ENCODE data around the gene DAP. TPM values are rescaled to one million over a fixed set of nuclear protein-coding genes. Genes with fewer than 3 reads are reported as not detected.

The DAP gene
- total RNA-seq, 2 experiments from 2014 or later, result 42.5 to 45.3 TPM

- Mint-ChIP-seq H3K9me3 (peaks cover 2% of the 10 kb centered on the region), H3K27me3 (peaks cover 1% of the 10 kb centered on the region), H3K4me1 (ENCODE audit: low read depth) (no peaks in the 10 kb centered on the region), H3K27ac (no peak overlapping the region), H3K4me3 (no peak overlapping the region), H3K36me3 (ENCODE audit: low read depth) (peaks cover 6% of the 10 kb centered on the region)
- DNase-seq (no peak), ATAC-seq (no peak)
- CTCF ChIA-PET, result no interaction called here
- no peak for TF ChIP-seq CTCF (IDR thresholded peaks at IDR 0.05)
- POLR2A ChIA-PET, result no interaction called here
- intact Hi-C loops (cut with micrococcal nuclease), result no loop called here
Observed at GRCh38 chr5:10672146-10673016, 88.7 kb downstream of the DAP start.

- peaks cover 1% of the 10 kb centered on the region for H3K27me3 Mint-ChIP-seq
- H3K4me1 Mint-ChIP-seq (ENCODE audit: low read depth), result no peaks in the 10 kb centered on the region
- H3K4me3 Mint-ChIP-seq, result no peak overlapping the region
- no peaks in the 10 kb centered on the region for H3K36me3 Mint-ChIP-seq (ENCODE audit: low read depth)
- DNase-seq (no peak), ATAC-seq (no peak)
- intact Hi-C loops (cut with micrococcal nuclease), result no loop called here
- no peaks in the 10 kb centered on the region for H3K9me3 Mint-ChIP-seq
- CTCF ChIA-PET, result no interaction called here
- POLR2A ChIA-PET, result no interaction called here
- no peak for TF ChIP-seq CTCF (IDR thresholded peaks at IDR 0.05)
- no peak overlapping the region for H3K27ac Mint-ChIP-seq
Observed at GRCh38 chr5:10671041-10672008, 89.7 kb downstream of the DAP start.

- H3K27ac Mint-ChIP-seq, result no peak overlapping the region
- no peak for ATAC-seq
Observed at GRCh38 chr5:10669983-10670382, 91.1 kb downstream of the DAP start.

GRCh38 chr5:10668697-10669096 is 92.3 kb downstream of the DAP start:
- no peak for TF ChIP-seq CTCF (IDR thresholded peaks at IDR 0.05)
- CTCF ChIA-PET, result no interaction called here
- H3K4me3 Mint-ChIP-seq, result no peak overlapping the region

More at GRCh38 chr5:10669983-10670382, 91.1 kb downstream of the DAP start:
- no peak for DNase-seq
- no peak for TF ChIP-seq CTCF (IDR thresholded peaks at IDR 0.05)
- Mint-ChIP-seq H3K27me3 (peaks cover 1% of the 10 kb centered on the region), H3K4me3 (no peak overlapping the region), H3K9me3 (no peaks in the 10 kb centered on the region), H3K36me3 (ENCODE audit: low read depth) (no peaks in the 10 kb centered on the region), H3K4me1 (ENCODE audit: low read depth) (no peaks in the 10 kb centered on the region)
- intact Hi-C loops (cut with micrococcal nuclease), result no loop called here
- ChIA-PET POLR2A (no interaction called here), CTCF (interaction anchor here (1.0 kb wide), 1 partner anchor 32 kb away, joined by 3 read pairs; no protein-coding TSS in a partner anchor)

More at GRCh38 chr5:10668697-10669096, 92.3 kb downstream of the DAP start:
- Mint-ChIP-seq H3K27me3 (peaks cover 1% of the 10 kb centered on the region), H3K4me1 (ENCODE audit: low read depth) (no peaks in the 10 kb centered on the region), H3K36me3 (ENCODE audit: low read depth) (no peaks in the 10 kb centered on the region), H3K27ac (no peak overlapping the region), H3K9me3 (no peaks in the 10 kb centered on the region)
- POLR2A ChIA-PET, result interaction anchor here (0.6 kb wide), 1 partner anchor 20 kb away, joined by 3 read pairs; no protein-coding TSS in a partner anchor
- no peak for DNase-seq
- ATAC-seq, result no peak
- intact Hi-C loops (cut with micrococcal nuclease), result no loop called here
